Panc1 (cell line): Measurements from ENCODE around the gene SUPT16H. TPM values are rescaled to one million over a fixed set of nuclear protein-coding genes. Genes with fewer than 3 reads are reported as not detected.
"Not testable (repeated sequence)": the region's sequence is repeated elsewhere in the genome, so short reads cannot be mapped to it uniquely, and the experiment has no call there.

ENCODE experiments used
- ATAC-seq: fragments of 200-7000 bp; cut with Tn5 transposase; 2 replicates; pipeline ENCODE4 v1.9.1; 2020; ENCODE audit warnings: mild to moderate bottlenecking, moderate library complexity
- BruUV-seq: library from RNA; stranded (reverse); fragments of 400-500 nt; replicated peaks from 2 replicates; lab custom pipeline; 2021; lab: Mats Ljungman, UMichigan
- CTCF ChIA-PET: fragments of 300-600 bp; sonication (Branson Sonifier 250); formaldehyde crosslinking; loops from one replicate; lab custom pipeline; 2022; ENCODE audit warnings: antibody characterized with exemption; lab: Charles Lee
- POLR2A ChIA-PET: fragments of 300-600 bp; sonication (Branson Sonifier 250); formaldehyde crosslinking; loops from one replicate; lab custom pipeline; 2022; ENCODE audit warnings: antibody characterized with exemption; lab: Charles Lee
- DNase-seq: peaks from one replicate; pipeline ENCODE4 v3.0.0-alpha.2; 2010; ENCODE audit warnings: low read depth, low spot score
- H3K27ac ChIP-seq: 2 replicates; pipeline ENCODE4 v1.5.1; 2011; ENCODE audit warnings: mild to moderate bottlenecking, low read length, inconsistent platforms
- H3K27me3 ChIP-seq: fragments of 200-500 bp; sonication (Bioruptor generic); 2 replicates; pipeline ENCODE4 v1.6.0; 2014; ENCODE audit warnings: low read length, inconsistent platforms; ENCODE audit not compliant: control insufficient read depth, insufficient read depth
- H3K36me3 ChIP-seq: fragments of 200-500 bp; sonication (Bioruptor generic); 2 replicates; pipeline ENCODE4 v1.5.1; 2014; ENCODE audit warnings: inconsistent platforms, mild to moderate bottlenecking, low read length, moderate library complexity; ENCODE audit not compliant: control insufficient read depth, insufficient read depth
- H3K4me1 ChIP-seq: 2 replicates; pipeline ENCODE4 v1.5.1; 2011; ENCODE audit warnings: inconsistent platforms, mild to moderate bottlenecking, low read length, moderate library complexity; ENCODE audit not compliant: control insufficient read depth, insufficient read depth
- H3K4me3 ChIP-seq, 2 experiments: 2 replicates each; pipeline ENCODE4 v1.5.1; 2011 to 2012; ENCODE audit warnings: low read depth in 2 of 2, low read length in 2 of 2, mild to moderate bottlenecking in 2 of 2, inconsistent platforms in 1 of 2, moderate library complexity in 1 of 2
- H3K9me3 ChIP-seq: fragments of 200-500 bp; sonication (Bioruptor generic); 2 replicates; pipeline ENCODE4 v1.5.1; 2014; ENCODE audit warnings: low read depth, mild to moderate bottlenecking, inconsistent platforms, low read length, moderate library complexity; ENCODE audit not compliant: control insufficient read depth, insufficient read depth
- CTCF ChIP-seq: fragments of 450-650 bp; IDR thresholded peaks from 2 replicates; pipeline ENCODE4 v1.5.1; 2017; ENCODE audit warnings: mild to moderate bottlenecking
- POLR2AphosphoS5 ChIP-seq: IDR thresholded peaks from 2 replicates; pipeline ENCODE4 v1.6.1; 2012; ENCODE audit warnings: mild to moderate bottlenecking, low read depth, low read length, moderate library complexity
- REST ChIP-seq, 2 experiments: IDR thresholded peaks; 2 replicates each; pipeline ENCODE4 v1.6.1; 2011 to 2012; ENCODE audit warnings: low read depth in 2 of 2, control low read depth in 1 of 2, low read length in 1 of 2, mild to moderate bottlenecking in 1 of 2, moderate library complexity in 1 of 2; ENCODE audit not compliant: insufficient read depth in 1 of 2
- SIN3A ChIP-seq: IDR thresholded peaks from 2 replicates; pipeline ENCODE4 v1.6.1; 2012; ENCODE audit warnings: low read depth, mild to moderate bottlenecking, low read length, moderate library complexity, borderline replicate concordance; ENCODE audit not compliant: insufficient read depth
- TCF7L2 ChIP-seq: IDR thresholded peaks from 2 replicates; pipeline ENCODE4 v1.6.1; 2011; ENCODE audit warnings: mild to moderate bottlenecking, low read depth, low read length, inconsistent platforms
- in situ Hi-C: cut with HindIII; loops from 2 replicates; pipeline ENCODE4 v1.10.0; 2016; ENCODE audit warnings: low sequenced_read_pairs, low pct_unique_long_range_greater_than_20kb
- intact Hi-C: fragments of 100-400 bp; cut with micrococcal nuclease; formaldehyde crosslinking; loops from one replicate; pipeline ENCODE4 v1.10.0; 2022; ENCODE audit not compliant: unreplicated experiment
- total RNA-seq: library from RNA; stranded (reverse); gene quantifications from one replicate; pipeline ENCODE4 v1.2.1, GENCODE V29; 2021; ENCODE audit not compliant: unreplicated experiment

Gene SUPT16H
- total RNA-seq, 1 experiment from 2014 or later, result 84.5 TPM

GRCh38 chr14:21379338-21379737, 4.5 kb downstream of the SUPT16H start:
- no peak for ATAC-seq
- H3K27ac ChIP-seq, result no peak overlapping the region
- POLR2A ChIA-PET, result no interaction called here

GRCh38 chr14:21373980-21374379, 9.8 kb downstream of the SUPT16H start:
- BruUV-seq, result no TSS peak
- DNase-seq (no peak), ATAC-seq (no peak)
- intact Hi-C loops, result no loop called here
- Histone ChIP-seq H3K9me3 (no peaks in the 10 kb centered on the region), H3K27me3 (no peaks in the 10 kb centered on the region), H3K27ac (no peak overlapping the region), H3K4me3 (no peak overlapping the region), H3K4me1 (no peaks in the 10 kb centered on the region), H3K36me3 (peaks cover 29% of the 10 kb centered on the region)
- TF ChIP-seq SIN3A (no peak), POLR2AphosphoS5 (no peak), CTCF (no peak), TCF7L2 (no peak), REST (IDR thresholded peaks at IDR 0.05; ENCODE audit: insufficient read depth in 1 of 2, low read depth in 2 of 2, low read length in 1 of 2) (no peak)
- in situ Hi-C loops, result no loop called here
- ChIA-PET CTCF (no interaction called here), POLR2A (no interaction called here)

More at GRCh38 chr14:21379338-21379737, 4.5 kb downstream of the SUPT16H start:
- DNase-seq, result no peak
- TF ChIP-seq TCF7L2, result no peak
- no TSS peak for BruUV-seq
- intact Hi-C loops (no loop called here), in situ Hi-C loops (no loop called here)
- peaks cover 15% of the 10 kb centered on the region for H3K36me3 ChIP-seq
- H3K9me3 ChIP-seq, result no peaks in the 10 kb centered on the region
- H3K27me3 ChIP-seq, result no peaks in the 10 kb centered on the region
- H3K4me3 ChIP-seq, result no peak overlapping the region
- CTCF ChIA-PET, result no interaction called here
- H3K4me1 ChIP-seq, result peaks cover 17% of the 10 kb centered on the region; the same call in 1 of the 2 replicates

- DNase-seq, BruUV-seq, POLR2A ChIA-PET, in situ Hi-C loops, H3K9me3 ChIP-seq, H3K4me3 ChIP-seq, H3K27me3 ChIP-seq, CTCF ChIA-PET, ATAC-seq, H3K4me1 ChIP-seq, H3K27ac ChIP-seq, intact Hi-C loops: not testable (repeated sequence)
- peaks cover 28% of the 10 kb centered on the region for H3K36me3 ChIP-seq
These were observed 11.0 kb downstream of the SUPT16H start for GRCh38 chr14:21372814-21373213.
